Astrocyte (in vitro differentiated cells and primary cell): Measurements from ENCODE around the gene UPB1. TPM values are rescaled to one million over a fixed set of nuclear protein-coding genes. Genes with fewer than 3 reads are reported as not detected.

Experiments used
- DNase-seq: peaks from one replicate; pipeline ENCODE4 v3.0.0-alpha.2; 2010; ENCODE audit warnings: low read depth
- FAIRE-seq: peaks from 2 replicates; lab custom pipeline; 2011; peaks lifted over from hg19 to GRCh38; lab: Jason Lieb, UNC
- H2AFZ ChIP-seq: 2 replicates; pipeline ENCODE4 v1.6.0; 2012; ENCODE audit warnings: low read depth, low read length, inconsistent platforms
- H3K27ac ChIP-seq: 2 replicates; pipeline ENCODE4 v1.5.1; 2011; ENCODE audit warnings: low read depth, low read length, inconsistent platforms
- H3K27me3 ChIP-seq: 2 replicates; pipeline ENCODE4 v1.6.0; 2011; ENCODE audit warnings: low read length, inconsistent platforms; ENCODE audit not compliant: insufficient read depth
- H3K36me3 ChIP-seq: 2 replicates; pipeline ENCODE4 v1.5.1; 2011; ENCODE audit warnings: low read length, inconsistent platforms; ENCODE audit not compliant: insufficient read depth
- H3K4me1 ChIP-seq: 2 replicates; pipeline ENCODE4 v1.5.1; 2011; ENCODE audit warnings: low read length, inconsistent platforms; ENCODE audit not compliant: insufficient read depth
- H3K4me2 ChIP-seq: 2 replicates; pipeline ENCODE4 v1.6.0; 2012; ENCODE audit warnings: low read length, inconsistent platforms
- H3K4me3 ChIP-seq: 2 replicates; pipeline ENCODE4 v1.5.1; 2011; ENCODE audit warnings: low read depth, mild to moderate bottlenecking, low read length, inconsistent platforms; ENCODE audit not compliant: insufficient read depth
- H3K79me2 ChIP-seq: 2 replicates; pipeline ENCODE4 v1.6.0; 2012; ENCODE audit warnings: mild to moderate bottlenecking, low read length, inconsistent platforms; ENCODE audit not compliant: insufficient read depth
- H3K9ac ChIP-seq: 2 replicates; pipeline ENCODE4 v1.6.0; 2012; ENCODE audit warnings: mild to moderate bottlenecking, low read length, inconsistent platforms
- H3K9me3 ChIP-seq: 2 replicates; pipeline ENCODE4 v1.5.1; 2012; ENCODE audit warnings: low read depth, mild to moderate bottlenecking, low read length, inconsistent platforms; ENCODE audit not compliant: insufficient read depth
- H4K20me1 ChIP-seq: 2 replicates; pipeline ENCODE4 v1.6.0; 2012; ENCODE audit warnings: low read length, inconsistent platforms; ENCODE audit not compliant: insufficient read depth
- H3K27ac Mint-ChIP-seq: one replicate; pipeline ENCODE4 v1.8.0; 2021; ENCODE audit warnings: mild to moderate bottlenecking, mixed read lengths; ENCODE audit not compliant: unreplicated experiment
- H3K27me3 Mint-ChIP-seq: one replicate; pipeline ENCODE4 v1.8.0; 2021; ENCODE audit warnings: low read depth, mixed read lengths; ENCODE audit not compliant: unreplicated experiment
- H3K36me3 Mint-ChIP-seq: one replicate; pipeline ENCODE4 v1.8.0; 2021; ENCODE audit warnings: low read depth, mixed read lengths; ENCODE audit not compliant: unreplicated experiment
- H3K4me1 Mint-ChIP-seq: one replicate; pipeline ENCODE4 v1.8.0; 2021; ENCODE audit warnings: low read depth, mixed read lengths; ENCODE audit not compliant: unreplicated experiment
- H3K4me3 Mint-ChIP-seq: one replicate; pipeline ENCODE4 v1.8.0; 2021; ENCODE audit warnings: mild to moderate bottlenecking, moderate library complexity, mixed read lengths; ENCODE audit not compliant: unreplicated experiment
- H3K9me3 Mint-ChIP-seq: one replicate; pipeline ENCODE4 v1.8.0; 2021; ENCODE audit warnings: mild to moderate bottlenecking, mixed read lengths; ENCODE audit not compliant: unreplicated experiment
- EZH2 ChIP-seq: IDR thresholded peaks from 2 replicates; pipeline ENCODE4 v1.6.1; 2012; ENCODE audit warnings: mild to moderate bottlenecking, low read length, inconsistent platforms; ENCODE audit not compliant: insufficient read depth
- total RNA-seq: library from RNA; stranded (reverse); gene quantifications from 2 replicates; pipeline ENCODE4 v1.2.1, GENCODE V29; 2021
- TF ChIP-seq, protein P1 (sequence below): IDR thresholded peaks from 2 replicates; pipeline ENCODE4 v1.5.1; 2011; ENCODE audit warnings: low read depth, mild to moderate bottlenecking, inconsistent platforms, low read length, moderate library complexity; ENCODE audit not compliant: insufficient read depth

UPB1 gene
- total RNA-seq, 1 donor from 2014 or later, result 0.30 TPM

DNA sequence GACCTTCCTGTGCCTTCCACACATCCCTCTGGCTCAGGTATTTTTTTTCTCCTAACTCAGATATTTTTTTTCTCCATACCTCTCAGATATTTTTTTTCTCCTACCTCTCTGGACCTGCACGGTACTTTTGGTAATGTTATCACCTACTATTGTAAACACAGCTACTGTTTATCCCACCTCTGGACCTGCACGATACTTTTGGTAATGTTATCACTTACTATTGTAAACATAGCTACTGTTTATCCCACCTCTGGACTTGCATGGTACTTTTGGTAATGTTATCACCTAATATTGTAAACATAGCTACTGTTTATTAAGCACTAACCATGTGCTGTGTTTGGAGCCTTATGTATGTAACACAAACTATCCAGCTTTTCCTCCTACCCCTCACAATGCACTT lies 12.1 kb upstream of the UPB1 start:
- no peak overlapping the region for H3K4me3 ChIP-seq
- H4K20me1 ChIP-seq, result no peaks in the 10 kb centered on the region
- no peaks in the 10 kb centered on the region for H3K36me3 ChIP-seq
- no peak for TF ChIP-seq EZH2
- TF ChIP-seq, protein P1, sequence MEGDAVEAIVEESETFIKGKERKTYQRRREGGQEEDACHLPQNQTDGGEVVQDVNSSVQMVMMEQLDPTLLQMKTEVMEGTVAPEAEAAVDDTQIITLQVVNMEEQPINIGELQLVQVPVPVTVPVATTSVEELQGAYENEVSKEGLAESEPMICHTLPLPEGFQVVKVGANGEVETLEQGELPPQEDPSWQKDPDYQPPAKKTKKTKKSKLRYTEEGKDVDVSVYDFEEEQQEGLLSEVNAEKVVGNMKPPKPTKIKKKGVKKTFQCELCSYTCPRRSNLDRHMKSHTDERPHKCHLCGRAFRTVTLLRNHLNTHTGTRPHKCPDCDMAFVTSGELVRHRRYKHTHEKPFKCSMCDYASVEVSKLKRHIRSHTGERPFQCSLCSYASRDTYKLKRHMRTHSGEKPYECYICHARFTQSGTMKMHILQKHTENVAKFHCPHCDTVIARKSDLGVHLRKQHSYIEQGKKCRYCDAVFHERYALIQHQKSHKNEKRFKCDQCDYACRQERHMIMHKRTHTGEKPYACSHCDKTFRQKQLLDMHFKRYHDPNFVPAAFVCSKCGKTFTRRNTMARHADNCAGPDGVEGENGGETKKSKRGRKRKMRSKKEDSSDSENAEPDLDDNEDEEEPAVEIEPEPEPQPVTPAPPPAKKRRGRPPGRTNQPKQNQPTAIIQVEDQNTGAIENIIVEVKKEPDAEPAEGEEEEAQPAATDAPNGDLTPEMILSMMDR, result no peak
- no peak overlapping the region for H3K27ac ChIP-seq
- no peak overlapping the region for H2AFZ ChIP-seq
- peaks cover 27% of the 10 kb centered on the region for H3K4me1 ChIP-seq
- no peaks in the 10 kb centered on the region for H3K79me2 ChIP-seq
- H3K9me3 ChIP-seq, result no peaks in the 10 kb centered on the region
- H3K4me3 Mint-ChIP-seq, result peak overlapping the region; percentile 34
- no peak overlapping the region for H3K9ac ChIP-seq
- H3K4me2 ChIP-seq, result peak overlapping the region; percentile 27
- no peaks in the 10 kb centered on the region for H3K36me3 Mint-ChIP-seq
- H3K9me3 Mint-ChIP-seq, result no peaks in the 10 kb centered on the region
- FAIRE-seq (no peak), DNase-seq (no peak)
- H3K27me3 Mint-ChIP-seq, result no peaks in the 10 kb centered on the region
- H3K27me3 ChIP-seq, result no peaks in the 10 kb centered on the region
- peaks cover 45% of the 10 kb centered on the region for H3K4me1 Mint-ChIP-seq
- H3K27ac Mint-ChIP-seq, result peak overlapping the region; percentile 90

DNA sequence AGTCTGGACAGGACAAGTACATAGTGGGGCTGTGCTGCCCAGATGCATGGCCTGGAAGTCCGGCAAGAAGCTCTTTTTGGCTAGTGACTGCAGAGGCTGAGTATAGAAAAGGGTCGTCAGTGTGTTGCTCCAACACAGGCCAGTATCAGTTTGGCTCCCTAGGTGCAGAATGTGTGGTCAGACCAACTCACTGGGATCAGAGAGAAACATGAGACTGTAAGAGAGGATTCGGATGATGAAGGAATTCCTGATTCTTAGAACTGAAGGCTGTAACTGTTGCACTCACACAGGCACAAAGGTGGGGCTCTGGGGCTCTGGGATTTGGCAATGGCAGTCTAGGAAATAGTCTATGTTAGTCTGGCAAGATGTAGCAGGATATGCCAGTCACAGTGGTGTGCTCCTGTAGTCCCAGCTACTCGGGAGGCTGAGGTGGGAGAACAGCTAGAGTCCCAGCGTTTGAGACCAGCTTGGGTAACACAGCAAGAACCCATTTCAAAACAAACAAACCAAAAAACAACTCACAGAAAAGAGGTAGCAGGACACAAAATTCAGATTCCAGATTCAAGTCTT lies 11.1 kb upstream of the UPB1 start:
- Mint-ChIP-seq H3K36me3 (no peaks in the 10 kb centered on the region), H3K27me3 (no peaks in the 10 kb centered on the region), H3K4me1 (peaks cover 45% of the 10 kb centered on the region), H3K27ac (peak overlapping the region; percentile 58), H3K4me3 (no peak overlapping the region), H3K9me3 (no peaks in the 10 kb centered on the region)
- Histone ChIP-seq H3K27ac (no peak overlapping the region), H2AFZ (no peak overlapping the region), H3K9me3 (no peaks in the 10 kb centered on the region), H3K4me1 (peaks cover 27% of the 10 kb centered on the region), H3K9ac (no peak overlapping the region), H3K4me3 (no peak overlapping the region), H3K79me2 (no peaks in the 10 kb centered on the region), H3K4me2 (no peak overlapping the region), H3K27me3 (no peaks in the 10 kb centered on the region), H4K20me1 (no peaks in the 10 kb centered on the region), H3K36me3 (no peaks in the 10 kb centered on the region)
- TF ChIP-seq, protein P1, result no peak
- no peak for TF ChIP-seq EZH2
- FAIRE-seq, result no peak
- peak; percentile 62 for DNase-seq

DNA sequence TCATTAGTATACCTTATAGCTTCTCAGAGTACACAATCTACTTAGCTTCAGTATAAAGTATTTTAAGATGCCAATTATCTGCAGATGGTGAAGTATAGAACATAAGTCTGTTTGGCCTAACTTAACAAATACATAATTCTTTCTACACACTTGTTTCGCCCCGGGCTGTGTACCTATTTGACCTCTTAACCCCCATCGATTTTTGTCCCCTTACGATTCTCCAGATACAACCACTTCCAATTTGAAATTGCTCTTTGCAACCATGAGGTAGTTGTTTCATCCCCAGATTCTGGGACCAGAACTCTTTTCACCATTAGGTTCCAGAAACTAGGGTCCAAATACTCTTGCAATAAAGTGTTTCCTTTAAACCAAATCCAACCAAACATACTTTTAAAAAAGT lies 10.0 kb upstream of the UPB1 start:
- Mint-ChIP-seq H3K4me3 (no peak overlapping the region), H3K36me3 (no peaks in the 10 kb centered on the region), H3K27ac (no peak overlapping the region), H3K27me3 (no peaks in the 10 kb centered on the region), H3K9me3 (no peaks in the 10 kb centered on the region), H3K4me1 (peaks cover 45% of the 10 kb centered on the region)
- no peaks in the 10 kb centered on the region for H3K9me3 ChIP-seq
- H3K79me2 ChIP-seq, result no peaks in the 10 kb centered on the region
- H3K9ac ChIP-seq, result no peak overlapping the region
- no peaks in the 10 kb centered on the region for H3K27me3 ChIP-seq
- peaks cover 27% of the 10 kb centered on the region for H3K4me1 ChIP-seq
- no peak overlapping the region for H3K4me3 ChIP-seq
- H3K27ac ChIP-seq, result no peak overlapping the region
- no peak overlapping the region for H3K4me2 ChIP-seq
- H2AFZ ChIP-seq, result no peak overlapping the region
- DNase-seq, result no peak
- TF ChIP-seq, protein P1, result no peak
- TF ChIP-seq EZH2, result no peak
- H4K20me1 ChIP-seq, result no peaks in the 10 kb centered on the region
- FAIRE-seq, result no peak
- no peaks in the 10 kb centered on the region for H3K36me3 ChIP-seq
